ENCODE data around the gene ANO9. TPM values are rescaled to one million over a fixed set of nuclear protein-coding genes. Genes with fewer than 3 reads are reported as not detected.
A peak's percentile ranks its signal among the peaks of the same experiment; 100 is the strongest.

Gene ANO9
- total and polyA plus RNA-seq, 2 experiments from 2014 or later: 9.0 to 10.2 TPM

- no peak for TF ChIP-seq REST (IDR thresholded peaks at IDR 0.05; ENCODE audit: unreplicated experiment)
- no peak for TF ChIP-seq JUNB (IDR thresholded peaks at IDR 0.05; ENCODE audit: unreplicated experiment)
- TF ChIP-seq ZNF114 (CRISPR knock-in tag; IDR thresholded peaks at IDR 0.05): no peak
- no peak for TF ChIP-seq EZH2phosphoT487 (IDR thresholded peaks at IDR 0.05; ENCODE audit: unreplicated experiment)
- no peak for TF ChIP-seq STAT1 (IDR thresholded peaks at IDR 0.05; ENCODE audit: unreplicated experiment)
Measured at GRCh38 chr11:380095-380480, 61.7 kb downstream of the ANO9 start (continued).

- H3K79me2 ChIP-seq (replicated peaks; ENCODE audit: insufficient read depth): no peaks in the 10 kb centered on the region
- no peaks in the 10 kb centered on the region for H3K4me1 ChIP-seq (ENCODE audit: insufficient read depth)
- TF ChIP-seq NANOG (IDR thresholded peaks at IDR 0.05; ENCODE audit: borderline replicate concordance): no peak
- TF ChIP-seq ETS1 (IDR thresholded peaks at IDR 0.05): no peak
- no peak for TF ChIP-seq ZNF331 (CRISPR knock-in tag; IDR thresholded peaks at IDR 0.05; ENCODE audit: low read depth)
- TF ChIP-seq ZNF114 (CRISPR knock-in tag; IDR thresholded peaks at IDR 0.05): no peak
- TF ChIP-seq CTCF (conservative IDR thresholded peaks at IDR 0.05; ENCODE audit: low read depth in 2 of 2): no peak
- TF ChIP-seq EZH2phosphoT487 (IDR thresholded peaks at IDR 0.05; ENCODE audit: unreplicated experiment): no peak
- TF ChIP-seq ZNF462 (CRISPR knock-in tag; IDR thresholded peaks at IDR 0.05): no peak
Measured at GRCh38 chr11:379205-380094, 62.4 kb downstream of the ANO9 start.

More at GRCh38 chr11:379205-380094, 62.4 kb downstream of the ANO9 start:
- Mint-ChIP-seq H3K9me3 (peaks cover 7% of the 10 kb centered on the region; the same call in 2 of the 3 replicates), H3K4me3 (no peak overlapping the region), H3K27me3 (ENCODE audit: insufficient read depth, low read depth, poor library complexity) (peaks cover 20% of the 10 kb centered on the region), H3K4me1 (no peaks in the 10 kb centered on the region; the same call in 2 of the 3 replicates), H3K36me3 (ENCODE audit: low read depth) (peaks cover 39% of the 10 kb centered on the region), H3K27ac (no peak overlapping the region)
- no peaks in the 10 kb centered on the region for H3K9me2 ChIP-seq (ENCODE audit: insufficient read depth)
- ATAC-seq: peak; percentile 6; the same call in 2 of the 3 replicates
- H3K4me2 ChIP-seq: no peak overlapping the region
- H3K27me3 ChIP-seq (ENCODE audit: insufficient read depth): no peaks in the 10 kb centered on the region
- H3K27ac ChIP-seq (ENCODE audit: low read depth): no peak overlapping the region
- H4K20me1 ChIP-seq (replicated peaks; ENCODE audit: insufficient read depth): no peaks in the 10 kb centered on the region
- H3K4me3 ChIP-seq: no peak overlapping the region
- DNase-seq (ENCODE audit: low spot score): no peak
- H3K36me3 ChIP-seq (ENCODE audit: insufficient read depth): no peaks in the 10 kb centered on the region
- no peak overlapping the region for H2AFZ ChIP-seq
- H3F3A ChIP-seq (replicated peaks; ENCODE audit: low read depth): no peaks in the 10 kb centered on the region; the same call in 1 of the 2 replicates
